B cell (primary cell): Measurements from ENCODE around the gene DAB1. TPM values are rescaled to one million over a fixed set of nuclear protein-coding genes. Genes with fewer than 3 reads are reported as not detected.

ENCODE experiments used
- ATAC-seq: fragments of 200-7000 bp; cut with Tn5 transposase; one replicate; pipeline ENCODE4 v1.10.0; 2021; ENCODE audit warnings: low read depth, mild to moderate bottlenecking, moderate number of reproducible peaks, moderate library complexity
- CTCF ChIA-PET: fragments of 350-600 bp; sonication (Branson Sonifier 250); formaldehyde crosslinking; loops from one replicate; lab custom pipeline; 2021; ENCODE audit warnings: antibody characterized with exemption, inconsistent platforms; lab: Charles Lee
- POLR2A ChIA-PET: fragments of 350-600 bp; sonication (Branson Sonifier 250); formaldehyde crosslinking; loops from one replicate; lab custom pipeline; 2021; ENCODE audit warnings: antibody characterized with exemption; lab: Charles Lee
- DNase-seq: peaks from one replicate; pipeline ENCODE4 v3.0.0; 2013
- H2AFZ ChIP-seq: 2 replicates; pipeline ENCODE4 v1.6.1; 2012; ENCODE audit warnings: mild to moderate bottlenecking, low read depth, low read length; ENCODE audit not compliant: insufficient read depth, poor library complexity, severe bottlenecking
- H3K27ac ChIP-seq, 2 donors: 1 replicate in 1 of 2; 2 replicates in 1 of 2; pipeline ENCODE4 v1.5.1; 2012 to 2013; ENCODE audit warnings: low read length in 2 of 2, mild to moderate bottlenecking in 2 of 2, moderate library complexity in 1 of 2
- H3K27me3 ChIP-seq, 4 experiments: fragments of 200-600 bp in 1 of 4; sonication (generic) in 1 of 4; replicated peaks in 1 of 4; 1 replicate in 2 of 4; 2 replicates in 2 of 4; pipeline versions ENCODE4 v1.6.1 to v1.7.0; 2013 to 2016; ENCODE audit warnings: low read length in 3 of 4, mild to moderate bottlenecking in 2 of 4, mixed read lengths in 1 of 4, moderate library complexity in 1 of 4; ENCODE audit not compliant: insufficient read depth in 4 of 4, control insufficient read depth in 3 of 4; ENCODE audit errors: control extremely low read depth in 1 of 4
- H3K36me3 ChIP-seq, 2 experiments: replicated peaks in 1 of 2; 1 replicate in 1 of 2; 2 replicates in 1 of 2; pipeline versions ENCODE4 v1.6.1 to v1.7.1; 2013; ENCODE audit warnings: low read length in 1 of 2; ENCODE audit not compliant: insufficient read depth in 2 of 2, control insufficient read depth in 1 of 2; ENCODE audit errors: control extremely low read depth in 1 of 2, extremely low read depth in 1 of 2
- H3K4me1 ChIP-seq, 2 donors: fragments of 200-600 bp in 1 of 2; sonication (generic) in 1 of 2; 1 replicate in 1 of 2; 2 replicates in 1 of 2; pipeline versions ENCODE4 v1.5.1 to v1.6.1; 2013 to 2017; ENCODE audit warnings: low read length in 2 of 2; ENCODE audit not compliant: control insufficient read depth in 2 of 2, insufficient read depth in 2 of 2
- H3K4me2 ChIP-seq: replicated peaks from 2 replicates; pipeline ENCODE3; 2012; ENCODE audit warnings: mild to moderate bottlenecking, low read depth, low read length; ENCODE audit not compliant: poor library complexity, severe bottlenecking
- H3K4me3 ChIP-seq, 5 experiments: fragments of 200-600 bp in 1 of 5; sonication (generic) in 1 of 5; 1 replicate in 3 of 5; 2 replicates in 2 of 5; pipeline versions ENCODE4 v1.5.1 to v1.7.0; 2011 to 2016; ENCODE audit warnings: low read length in 4 of 5, mild to moderate bottlenecking in 4 of 5, low read depth in 2 of 5, control low read depth in 1 of 5, moderate library complexity in 1 of 5; ENCODE audit not compliant: insufficient read depth in 1 of 5; ENCODE audit errors: control extremely low read depth in 1 of 5, extremely low read depth in 1 of 5
- H3K79me2 ChIP-seq: fragments of 200-600 bp; sonication (generic); one replicate; pipeline ENCODE4 v1.6.0; 2016; ENCODE audit warnings: low read length; ENCODE audit not compliant: control insufficient read depth, insufficient read depth
- H3K9ac ChIP-seq: fragments of 200-600 bp; sonication (generic); 2 replicates; pipeline ENCODE4 v1.6.1; 2017; ENCODE audit warnings: mild to moderate bottlenecking, low read length, moderate library complexity
- H3K9me3 ChIP-seq, 3 donors: one replicate each; pipeline versions ENCODE4 v1.6.1 to v1.7.1; 2013; ENCODE audit warnings: low read length in 2 of 3; ENCODE audit not compliant: control insufficient read depth in 2 of 3, insufficient read depth in 1 of 3; ENCODE audit errors: control extremely low read depth in 1 of 3
- H4K20me1 ChIP-seq: 2 replicates; pipeline ENCODE4 v1.6.0; 2012; ENCODE audit warnings: mild to moderate bottlenecking, low read length; ENCODE audit not compliant: insufficient read depth, control insufficient read depth, poor library complexity, severe bottlenecking
- H3K27ac Mint-ChIP-seq: one replicate; pipeline ENCODE4 v1.8.0; 2021; ENCODE audit warnings: mixed read lengths
- H3K27me3 Mint-ChIP-seq: one replicate; pipeline ENCODE4 v1.8.0; 2021; ENCODE audit warnings: mixed read lengths
- H3K4me1 Mint-ChIP-seq: one replicate; pipeline ENCODE4 v1.8.0; 2021; ENCODE audit warnings: mixed read lengths
- H3K4me3 Mint-ChIP-seq: one replicate; pipeline ENCODE4 v1.8.0; 2021; ENCODE audit warnings: mixed read lengths
- H3K9me3 Mint-ChIP-seq: one replicate; pipeline ENCODE4 v1.8.0; 2022; ENCODE audit warnings: mixed read lengths; ENCODE audit not compliant: insufficient read depth
- EZH2 ChIP-seq: IDR thresholded peaks from 2 replicates; pipeline ENCODE4 v1.6.1; 2012; ENCODE audit warnings: borderline replicate concordance, low read depth, mild to moderate bottlenecking, moderate library complexity, low read length; ENCODE audit not compliant: insufficient read depth, poor library complexity, severe bottlenecking
- WGBS: methylation state at CpG from one replicate; pipeline ENCODE4 v1.1.5; 2013; ENCODE audit warnings: missing lambda C conversion rate; ENCODE audit not compliant: insufficient coverage; 5-methylcytosine and 5-hydroxymethylcytosine counted together
- intact Hi-C: fragments of 100-400 bp; cut with micrococcal nuclease; formaldehyde crosslinking; loops from one replicate; pipeline ENCODE4 v1.10.0; 2022
- polyA plus RNA-seq: library from polyadenylated mRNA; depleted of rRNA; stranded (reverse); fragments of >200 nt; gene quantifications from 2 replicates; pipeline ENCODE4 v1.2.3, GENCODE V29; 2012
- total RNA-seq, 2 donors: library from RNA; stranded (reverse); fragments of 120-200 nt in 1 of 2; gene quantifications; 1 replicate in 1 of 2; 2 replicates in 1 of 2; pipeline versions ENCODE4 v1.2.3 to v1.2.4, GENCODE V29; 2013 to 2022
- TF ChIP-seq, protein P1 (sequence below): fragments of 200-600 bp; IDR thresholded peaks from one replicate; pipeline ENCODE4 v1.8.0; 2022; ENCODE audit warnings: antibody characterized with exemption, mild to moderate bottlenecking

The DAB1 gene
- total and polyA plus RNA-seq, 2 donors (not counting 1 experiment from before 2014, with no cell fraction given) = not detected

DNA sequence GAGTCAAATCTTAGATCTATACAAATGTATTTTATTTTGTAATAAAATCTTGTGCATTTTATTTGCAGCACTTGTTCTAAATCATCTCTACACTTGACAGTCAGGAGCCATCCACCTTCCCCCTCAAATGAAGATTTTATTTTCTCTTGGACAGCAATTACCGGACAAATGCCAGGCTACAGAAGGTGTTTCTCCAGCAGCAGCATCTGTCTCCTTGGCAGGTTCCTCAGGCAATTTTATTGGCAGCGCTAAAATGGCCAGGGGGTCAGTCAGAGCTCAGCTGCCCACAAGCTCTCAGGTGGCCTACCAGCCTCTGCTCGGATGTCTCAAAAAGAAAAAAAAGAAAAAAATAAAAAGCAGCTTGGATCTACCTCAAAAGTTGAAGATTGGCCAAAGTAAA is 107.6 kb downstream of the DAB1 start:
- TF ChIP-seq, protein P1, sequence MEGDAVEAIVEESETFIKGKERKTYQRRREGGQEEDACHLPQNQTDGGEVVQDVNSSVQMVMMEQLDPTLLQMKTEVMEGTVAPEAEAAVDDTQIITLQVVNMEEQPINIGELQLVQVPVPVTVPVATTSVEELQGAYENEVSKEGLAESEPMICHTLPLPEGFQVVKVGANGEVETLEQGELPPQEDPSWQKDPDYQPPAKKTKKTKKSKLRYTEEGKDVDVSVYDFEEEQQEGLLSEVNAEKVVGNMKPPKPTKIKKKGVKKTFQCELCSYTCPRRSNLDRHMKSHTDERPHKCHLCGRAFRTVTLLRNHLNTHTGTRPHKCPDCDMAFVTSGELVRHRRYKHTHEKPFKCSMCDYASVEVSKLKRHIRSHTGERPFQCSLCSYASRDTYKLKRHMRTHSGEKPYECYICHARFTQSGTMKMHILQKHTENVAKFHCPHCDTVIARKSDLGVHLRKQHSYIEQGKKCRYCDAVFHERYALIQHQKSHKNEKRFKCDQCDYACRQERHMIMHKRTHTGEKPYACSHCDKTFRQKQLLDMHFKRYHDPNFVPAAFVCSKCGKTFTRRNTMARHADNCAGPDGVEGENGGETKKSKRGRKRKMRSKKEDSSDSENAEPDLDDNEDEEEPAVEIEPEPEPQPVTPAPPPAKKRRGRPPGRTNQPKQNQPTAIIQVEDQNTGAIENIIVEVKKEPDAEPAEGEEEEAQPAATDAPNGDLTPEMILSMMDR = no peak
- no peak for TF ChIP-seq EZH2
- H3K4me3 Mint-ChIP-seq = no peak overlapping the region
- Histone ChIP-seq H3K4me2 (no peak overlapping the region), H3K4me3 (no peak overlapping the region), H3K9me3 (no peaks in the 10 kb centered on the region), H2AFZ (no peak overlapping the region), H3K27ac (no peak overlapping the region), H3K79me2 (no peaks in the 10 kb centered on the region), H4K20me1 (no peaks in the 10 kb centered on the region), H3K36me3 (no peaks in the 10 kb centered on the region), H3K4me1 (no peaks in the 10 kb centered on the region), H3K27me3 (no peaks in the 10 kb centered on the region), H3K9ac (no peak overlapping the region)
- ChIA-PET POLR2A (no interaction called here), CTCF (no interaction called here)
- no peaks in the 10 kb centered on the region for H3K4me1 Mint-ChIP-seq
- H3K27ac Mint-ChIP-seq = no peak overlapping the region
- ATAC-seq (no peak), DNase-seq (no peak)
- intact Hi-C loops = no loop called here
- WGBS = 87% methylated on average over 3 of the region's 3 CpGs
- no peaks in the 10 kb centered on the region for H3K9me3 Mint-ChIP-seq
- H3K27me3 Mint-ChIP-seq = peaks cover 3% of the 10 kb centered on the region

- Mint-ChIP-seq H3K27ac (no peak overlapping the region), H3K27me3 (peaks cover 3% of the 10 kb centered on the region), H3K4me3 (no peak overlapping the region), H3K9me3 (no peaks in the 10 kb centered on the region), H3K4me1 (no peaks in the 10 kb centered on the region)
- ATAC-seq = no peak
- Histone ChIP-seq H3K79me2 (no peaks in the 10 kb centered on the region), H2AFZ (no peak overlapping the region), H3K4me3 (no peak overlapping the region), H3K27ac (no peak overlapping the region), H3K9ac (no peak overlapping the region), H3K36me3 (no peaks in the 10 kb centered on the region), H3K4me2 (no peak overlapping the region), H3K27me3 (no peaks in the 10 kb centered on the region), H3K4me1 (no peaks in the 10 kb centered on the region), H3K9me3 (no peaks in the 10 kb centered on the region), H4K20me1 (no peaks in the 10 kb centered on the region)
- CTCF ChIA-PET = no interaction called here
- POLR2A ChIA-PET = no interaction called here
- intact Hi-C loops = no loop called here
- WGBS = 80% methylated on average over 6 of the region's 7 CpGs
- TF ChIP-seq EZH2 = no peak
- TF ChIP-seq, protein P1 = no peak
- DNase-seq = no peak
Measured at GRCh38 chr1:57312869-57313268, 111.0 kb downstream of the DAB1 start.
